H9 (cell line): Measurements from ENCODE around the gene KIF5A. TPM values are rescaled to one million over a fixed set of nuclear protein-coding genes. Genes with fewer than 3 reads are reported as not detected.

ENCODE experiments used
- DNase-seq: peaks from one replicate; pipeline ENCODE4 v3.0.0-alpha.2; 2017
- H2AFZ ChIP-seq: one replicate; pipeline ENCODE4 v1.6.1; 2013; ENCODE audit warnings: mild to moderate bottlenecking, low read length, control low read depth, moderate library complexity
- H2AK5ac ChIP-seq: 2 replicates; pipeline ENCODE4 v1.6.1; 2013; ENCODE audit warnings: low read length, control low read depth, mixed read lengths; ENCODE audit not compliant: insufficient read length
- H2BK120ac ChIP-seq: one replicate; pipeline ENCODE4 v1.6.1; 2013; ENCODE audit warnings: low read depth, mild to moderate bottlenecking, low read length, control low read depth, inconsistent platforms; ENCODE audit not compliant: poor library complexity, severe bottlenecking
- H2BK12ac ChIP-seq: 2 replicates; pipeline ENCODE4 v1.6.1; 2013; ENCODE audit warnings: low read length, control low read depth, mixed read lengths, low read depth; ENCODE audit not compliant: insufficient read length
- H2BK15ac ChIP-seq: 2 replicates; pipeline ENCODE4 v1.6.1; 2013; ENCODE audit warnings: low read depth, low read length, control low read depth
- H2BK20ac ChIP-seq: one replicate; pipeline ENCODE4 v1.6.1; 2013; ENCODE audit warnings: low read depth, mild to moderate bottlenecking, low read length, control low read depth, inconsistent platforms; ENCODE audit not compliant: poor library complexity, severe bottlenecking
- H2BK5ac ChIP-seq: 2 replicates; pipeline ENCODE4 v1.6.1; 2013; ENCODE audit warnings: low read length, control low read depth, mixed read lengths; ENCODE audit not compliant: insufficient read length
- H3K14ac ChIP-seq: 2 replicates; pipeline ENCODE4 v1.6.1; 2013; ENCODE audit warnings: low read length, control low read depth; ENCODE audit not compliant: insufficient read depth
- H3K18ac ChIP-seq: 2 replicates; pipeline ENCODE4 v1.6.1; 2013; ENCODE audit warnings: low read depth, mild to moderate bottlenecking, mixed read lengths, low read length, control low read depth; ENCODE audit not compliant: insufficient read length
- H3K23ac ChIP-seq: 2 replicates; pipeline ENCODE4 v1.6.1; 2013; ENCODE audit warnings: low read length, control low read depth, mixed read lengths, low read depth; ENCODE audit not compliant: insufficient read length
- H3K23me2 ChIP-seq: 2 replicates; pipeline ENCODE4 v1.6.1; 2013; ENCODE audit warnings: low read depth, mild to moderate bottlenecking, mixed read lengths, low read length, control low read depth; ENCODE audit not compliant: insufficient read length, poor library complexity, severe bottlenecking
- H3K27ac ChIP-seq: 2 replicates; pipeline ENCODE4 v1.5.1; 2013; ENCODE audit warnings: low read length, control low read depth, mixed read lengths, low read depth; ENCODE audit not compliant: insufficient read length
- H3K27me3 ChIP-seq: 2 replicates; pipeline ENCODE4 v1.6.1; 2013; ENCODE audit warnings: low read length, control low read depth, inconsistent platforms; ENCODE audit not compliant: insufficient read depth
- H3K4ac ChIP-seq: 2 replicates; pipeline ENCODE4 v1.6.1; 2013; ENCODE audit warnings: low read depth, mild to moderate bottlenecking, control low read depth, inconsistent platforms, low read length, moderate library complexity
- H3K4me1 ChIP-seq: 2 replicates; pipeline ENCODE4 v1.6.1; 2013; ENCODE audit warnings: low read length, control low read depth, inconsistent platforms; ENCODE audit not compliant: insufficient read depth
- H3K4me2 ChIP-seq: 2 replicates; pipeline ENCODE4 v1.6.1; 2013; ENCODE audit warnings: low read length, control low read depth, mixed read lengths; ENCODE audit not compliant: insufficient read length, insufficient read depth
- H3K56ac ChIP-seq: 2 replicates; pipeline ENCODE4 v1.6.1; 2013; ENCODE audit warnings: low read depth, mild to moderate bottlenecking, mixed read lengths, low read length, control low read depth; ENCODE audit not compliant: insufficient read length
- H3K79me1 ChIP-seq: 2 replicates; pipeline ENCODE4 v1.6.1; 2013; ENCODE audit warnings: low read depth, mild to moderate bottlenecking, moderate library complexity, low read length, control low read depth, inconsistent platforms; ENCODE audit not compliant: insufficient read depth, poor library complexity, severe bottlenecking
- H3K79me2 ChIP-seq: 2 replicates; pipeline ENCODE4 v1.6.1; 2013; ENCODE audit warnings: low read length, control low read depth, inconsistent platforms; ENCODE audit not compliant: insufficient read depth
- H3K9ac ChIP-seq: 2 replicates; pipeline ENCODE4 v1.6.1; 2013; ENCODE audit warnings: low read length, control low read depth, mixed read lengths; ENCODE audit not compliant: insufficient read length; ENCODE audit errors: extremely low read depth
- H3K9me3 ChIP-seq: one replicate; pipeline ENCODE4 v1.6.1; 2013; ENCODE audit warnings: low read depth, low read length, inconsistent platforms; ENCODE audit not compliant: control insufficient read depth
- H3T11ph ChIP-seq: one replicate; pipeline ENCODE4 v1.6.1; 2013; ENCODE audit warnings: mild to moderate bottlenecking, low read length, control low read depth, inconsistent platforms
- H4K20me1 ChIP-seq: one replicate; pipeline ENCODE4 v1.6.1; 2013; ENCODE audit not compliant: control insufficient read depth, insufficient read length, insufficient read depth
- H4K5ac ChIP-seq: 2 replicates; pipeline ENCODE4 v1.6.1; 2013; ENCODE audit warnings: low read depth, mild to moderate bottlenecking, mixed read lengths, low read length, control low read depth; ENCODE audit not compliant: insufficient read length
- H4K8ac ChIP-seq: replicated peaks from 2 replicates; pipeline ENCODE4 v1.6.1; 2013; ENCODE audit warnings: low read length, control low read depth, mixed read lengths, low read depth; ENCODE audit not compliant: insufficient read length
- H4K91ac ChIP-seq: 2 replicates; pipeline ENCODE4 v1.6.1; 2013; ENCODE audit warnings: low read depth, mild to moderate bottlenecking, moderate library complexity, mixed read lengths, low read length, control low read depth; ENCODE audit not compliant: insufficient read length
- H3K27ac Mint-ChIP-seq, 3 experiments: 2 replicates in 2 of 3; 3 replicates in 1 of 3; pipeline ENCODE4 v1.8.0; 2020 to 2021; ENCODE audit warnings: mixed read lengths in 3 of 3, mild to moderate bottlenecking in 1 of 3, moderate library complexity in 1 of 3
- H3K27me3 Mint-ChIP-seq: 2 replicates; pipeline ENCODE4 v1.8.0; 2021; ENCODE audit warnings: low read depth, mild to moderate bottlenecking, moderate library complexity, mixed read lengths
- H3K36me3 Mint-ChIP-seq, 3 experiments: 2 replicates in 2 of 3; 3 replicates in 1 of 3; pipeline ENCODE4 v1.8.0; 2020 to 2021; ENCODE audit warnings: low read depth in 3 of 3, mixed read lengths in 3 of 3; ENCODE audit not compliant: insufficient read depth in 1 of 3
- H3K4me1 Mint-ChIP-seq, 2 experiments: 2 replicates each; pipeline ENCODE4 v1.8.0; 2020; ENCODE audit warnings: mixed read lengths in 2 of 2
- H3K4me3 Mint-ChIP-seq, 2 experiments: 2 replicates in 1 of 2; 3 replicates in 1 of 2; pipeline ENCODE4 v1.8.0; 2020 to 2021; ENCODE audit warnings: mild to moderate bottlenecking in 2 of 2, mixed read lengths in 2 of 2, moderate library complexity in 1 of 2
- H3K9me3 Mint-ChIP-seq, 2 experiments: 2 replicates in 1 of 2; 3 replicates in 1 of 2; pipeline ENCODE4 v1.8.0; 2020; ENCODE audit warnings: mild to moderate bottlenecking in 2 of 2, mixed read lengths in 2 of 2, moderate library complexity in 1 of 2
- CTCF ChIP-seq: fragments of 200-600 bp; sonication (generic); conservative IDR thresholded peaks from 3 replicates; pipeline ENCODE4 v1.8.0; 2021; ENCODE audit warnings: antibody characterized with exemption, mild to moderate bottlenecking
- WGBS: extraction: QIAGEN DNeasy Blood & Tissue Kit; methylation state at CpG from one replicate; pipeline ENCODE4 v1.1.7; 2013; ENCODE audit warnings: missing lambda C conversion rate, low lambda C conversion rate, mixed read lengths; ENCODE audit not compliant: insufficient read length; ENCODE audit errors: extremely low coverage; 5-methylcytosine and 5-hydroxymethylcytosine counted together
- total RNA-seq: library from RNA; stranded (reverse); gene quantifications from 2 replicates; pipeline ENCODE4 v1.2.1, GENCODE V29; 2021

KIF5A gene
- total RNA-seq, 1 experiment from 2014 or later, result 18.5 TPM

GRCh38 chr12:57616383-57617101 lies 66.7 kb downstream of the KIF5A start:
- Histone ChIP-seq H2BK20ac (no peak overlapping the region), H3K79me1 (no peaks in the 10 kb centered on the region)
- no peak overlapping the region for H3K4me3 Mint-ChIP-seq

More at GRCh38 chr12:57616383-57617101, 66.7 kb downstream of the KIF5A start:
- Histone ChIP-seq H3K14ac (no peak overlapping the region), H3K27me3 (peaks cover 54% of the 10 kb centered on the region), H3K4me2 (no peak overlapping the region), H3K79me2 (no peaks in the 10 kb centered on the region), H2AFZ (no peak overlapping the region), H3K4ac (no peak overlapping the region), H2BK15ac (no peak overlapping the region), H2BK5ac (no peak overlapping the region), H3K27ac (no peak overlapping the region), H2BK12ac (no peak overlapping the region), H3K9ac (no peak overlapping the region), H2AK5ac (no peak overlapping the region), H3T11ph (no peak overlapping the region), H4K91ac (no peak overlapping the region), H2BK120ac (no peak overlapping the region), H4K8ac (no peak overlapping the region), H3K4me1 (no peaks in the 10 kb centered on the region), H3K56ac (no peak overlapping the region), H3K9me3 (no peaks in the 10 kb centered on the region), H4K20me1 (no peaks in the 10 kb centered on the region), H3K23ac (no peak overlapping the region), H3K23me2 (peaks cover 13% of the 10 kb centered on the region), H4K5ac (no peak overlapping the region), H3K18ac (no peak overlapping the region)
- no peak for TF ChIP-seq CTCF
- Mint-ChIP-seq H3K36me3 (peaks cover 9 to 32% (median 17%) of the 10 kb centered on the region in 3 experiments), H3K9me3 (peaks cover 0 to 5% of the 10 kb centered on the region in 2 experiments; a peak in 3 of 5 replicates), H3K27me3 (peaks cover 62% of the 10 kb centered on the region), H3K27ac (no peak overlapping the region), H3K4me1 (peaks cover 32 to 40% of the 10 kb centered on the region in 2 experiments)
- no peak for DNase-seq
- no CpG with 5 or more reads among the region's 3 CpGs for WGBS
